ENCODE measurements around the gene WDR31. TPM values are rescaled to one million over a fixed set of nuclear protein-coding genes. Genes with fewer than 3 reads are reported as not detected.

WDR31 gene
- total RNA-seq, 2 donors from 2014 or later = 2.4 to 5.4 TPM

- H3K27me3 ChIP-seq (replicated peaks; ENCODE audit: insufficient read depth) = no peaks in the 10 kb centered on the region
- no peaks in the 10 kb centered on the region for H3K4me1 ChIP-seq (ENCODE audit: control insufficient read depth in 1 of 2, low read depth in 2 of 2)
- ATAC-seq (ENCODE audit: insufficient number of reproducible peaks, low FRiP score, low read depth) (no peak), DNase-seq (ENCODE audit: low spot score) (no peak)
- no peak overlapping the region for H3K27ac ChIP-seq
- TF ChIP-seq, protein P1, sequence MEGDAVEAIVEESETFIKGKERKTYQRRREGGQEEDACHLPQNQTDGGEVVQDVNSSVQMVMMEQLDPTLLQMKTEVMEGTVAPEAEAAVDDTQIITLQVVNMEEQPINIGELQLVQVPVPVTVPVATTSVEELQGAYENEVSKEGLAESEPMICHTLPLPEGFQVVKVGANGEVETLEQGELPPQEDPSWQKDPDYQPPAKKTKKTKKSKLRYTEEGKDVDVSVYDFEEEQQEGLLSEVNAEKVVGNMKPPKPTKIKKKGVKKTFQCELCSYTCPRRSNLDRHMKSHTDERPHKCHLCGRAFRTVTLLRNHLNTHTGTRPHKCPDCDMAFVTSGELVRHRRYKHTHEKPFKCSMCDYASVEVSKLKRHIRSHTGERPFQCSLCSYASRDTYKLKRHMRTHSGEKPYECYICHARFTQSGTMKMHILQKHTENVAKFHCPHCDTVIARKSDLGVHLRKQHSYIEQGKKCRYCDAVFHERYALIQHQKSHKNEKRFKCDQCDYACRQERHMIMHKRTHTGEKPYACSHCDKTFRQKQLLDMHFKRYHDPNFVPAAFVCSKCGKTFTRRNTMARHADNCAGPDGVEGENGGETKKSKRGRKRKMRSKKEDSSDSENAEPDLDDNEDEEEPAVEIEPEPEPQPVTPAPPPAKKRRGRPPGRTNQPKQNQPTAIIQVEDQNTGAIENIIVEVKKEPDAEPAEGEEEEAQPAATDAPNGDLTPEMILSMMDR (IDR thresholded peaks at IDR 0.05) = no peak
- H3K36me3 ChIP-seq = peaks cover 41% of the 10 kb centered on the region
- H3K9me3 ChIP-seq = no peaks in the 10 kb centered on the region
- no peak overlapping the region for H3K4me3 ChIP-seq
These were observed 46.7 kb downstream of the WDR31 start for GRCh38 chr9:113293285-113293878.

GRCh38 chr9:113290052-113290607, 49.9 kb downstream of the WDR31 start:
- Histone ChIP-seq H3K36me3 (peaks cover 57% of the 10 kb centered on the region), H3K9me3 (no peaks in the 10 kb centered on the region), H3K27me3 (replicated peaks; ENCODE audit: insufficient read depth) (no peaks in the 10 kb centered on the region), H3K4me1 (ENCODE audit: control insufficient read depth in 1 of 2, low read depth in 2 of 2) (no peaks in the 10 kb centered on the region), H3K4me3 (no peak overlapping the region), H3K27ac (no peak overlapping the region)
- DNase-seq (ENCODE audit: low spot score) = no peak
- TF ChIP-seq, protein P1 (IDR thresholded peaks at IDR 0.05) = no peak
- no peak for ATAC-seq (ENCODE audit: insufficient number of reproducible peaks, low FRiP score, low read depth)

DNA sequence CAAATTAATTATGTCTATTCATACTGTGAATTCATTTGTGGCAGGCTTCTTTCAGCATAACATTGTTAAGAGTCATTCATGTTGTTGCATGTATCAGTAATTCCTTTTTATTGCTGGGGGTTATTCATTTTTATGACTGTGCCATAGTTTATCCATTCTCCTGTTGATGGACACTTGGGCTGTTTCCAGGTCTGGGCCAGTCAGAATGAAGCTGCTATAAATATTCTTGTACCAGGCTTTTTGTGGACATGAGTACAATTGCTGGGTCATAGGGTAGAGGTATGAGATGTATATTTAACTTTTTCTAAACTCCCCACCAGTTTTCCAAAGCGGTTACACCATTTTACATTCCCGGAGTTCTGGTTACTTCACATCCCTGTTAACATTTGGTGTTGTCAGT, 51.0 kb downstream of the WDR31 start:
- Histone ChIP-seq H3K4me3 (no peak overlapping the region), H3K36me3 (peaks cover 63% of the 10 kb centered on the region), H3K9me3 (no peaks in the 10 kb centered on the region), H3K27me3 (replicated peaks; ENCODE audit: insufficient read depth) (no peaks in the 10 kb centered on the region), H3K27ac (no peak overlapping the region), H3K4me1 (ENCODE audit: control insufficient read depth in 1 of 2, low read depth in 2 of 2) (no peaks in the 10 kb centered on the region)
- DNase-seq (ENCODE audit: low spot score) (no peak), ATAC-seq (ENCODE audit: insufficient number of reproducible peaks, low FRiP score, low read depth) (no peak)
- TF ChIP-seq, protein P1 (IDR thresholded peaks at IDR 0.05) = no peak

GRCh38 chr9:113281356-113281755, 58.7 kb downstream of the WDR31 start:
- no peak for ATAC-seq (ENCODE audit: insufficient number of reproducible peaks, low FRiP score, low read depth)
- TF ChIP-seq, protein P1 (IDR thresholded peaks at IDR 0.05) = no peak
- no peak overlapping the region for H3K27ac ChIP-seq
- peaks cover 2 to 10% of the 10 kb centered on the region in 2 donors for H3K4me1 ChIP-seq (ENCODE audit: control insufficient read depth in 1 of 2, low read depth in 2 of 2)
- no peak for DNase-seq (ENCODE audit: low spot score)
- no peaks in the 10 kb centered on the region for H3K9me3 ChIP-seq
- H3K36me3 ChIP-seq = peaks cover 56% of the 10 kb centered on the region
- H3K4me3 ChIP-seq = no peak overlapping the region
- no peaks in the 10 kb centered on the region for H3K27me3 ChIP-seq (replicated peaks; ENCODE audit: insufficient read depth)

DNA sequence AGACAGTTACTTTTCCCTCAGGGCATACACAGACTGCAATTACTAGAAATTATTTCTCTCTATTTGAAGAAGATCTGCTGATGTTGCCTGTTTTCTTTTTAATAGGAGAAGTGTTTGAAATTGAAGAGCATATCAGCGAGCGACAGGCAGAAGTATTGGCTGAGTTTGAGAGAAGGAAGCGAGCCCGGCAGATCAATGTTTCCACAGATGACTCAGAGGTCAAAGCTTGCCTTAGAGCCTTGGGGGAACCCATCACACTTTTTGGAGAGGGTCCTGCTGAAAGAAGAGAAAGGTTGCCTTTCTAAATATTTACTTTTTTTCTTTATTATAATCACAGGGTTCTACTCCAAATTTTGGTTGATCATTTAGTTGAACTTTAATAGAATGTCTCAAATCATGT, 61.2 kb downstream of the WDR31 start:
- TF ChIP-seq, protein P1 (IDR thresholded peaks at IDR 0.05) = no peak
- Histone ChIP-seq H3K4me1 (ENCODE audit: control insufficient read depth in 1 of 2, low read depth in 2 of 2) (peaks cover 7 to 24% of the 10 kb centered on the region in 2 donors), H3K36me3 (peaks cover 42% of the 10 kb centered on the region), H3K27me3 (replicated peaks; ENCODE audit: insufficient read depth) (no peaks in the 10 kb centered on the region), H3K4me3 (no peak overlapping the region), H3K9me3 (no peaks in the 10 kb centered on the region), H3K27ac (no peak overlapping the region)
- ATAC-seq (ENCODE audit: insufficient number of reproducible peaks, low FRiP score, low read depth) (no peak), DNase-seq (ENCODE audit: low spot score) (no peak)

Measured in thoracic aorta (tissue), 2 donors.